Measurements from ENCODE around the gene TMEM161A.
"Not testable (repeated sequence)": the region's sequence is repeated elsewhere in the genome, so short reads cannot be mapped to it uniquely, and the experiment has no call there.

The TMEM161A gene

DNA sequence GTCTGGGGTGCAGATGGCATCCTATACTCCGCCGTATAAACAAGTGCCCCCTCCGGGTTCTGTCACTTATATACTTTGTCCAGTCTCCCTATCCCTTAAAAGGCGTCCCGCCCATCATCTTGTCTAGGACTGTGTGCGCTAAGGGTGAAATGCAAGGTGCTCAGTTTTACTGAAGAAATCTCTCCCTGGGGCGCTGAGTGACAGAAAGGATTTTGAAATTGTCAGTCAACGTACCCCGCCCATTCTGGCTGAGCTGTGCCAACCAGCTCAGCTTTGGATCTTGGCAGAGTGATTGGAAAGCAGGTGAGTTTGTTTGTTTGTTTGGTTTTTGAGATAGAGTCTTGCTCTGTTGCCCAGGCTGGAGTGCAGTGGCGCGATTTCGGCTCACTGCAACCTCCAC lies 4.1 kb upstream of the TMEM161A start:
- Mint-ChIP-seq H3K4me1 (peaks cover 18% of the 10 kb centered on the region), H3K4me3 (no peak overlapping the region), H3K27ac (no peak overlapping the region), H3K36me3 (ENCODE audit: low read depth) (no peaks in the 10 kb centered on the region), H3K9me3 (no peaks in the 10 kb centered on the region), H3K27me3 (ENCODE audit: low read depth, poor library complexity) (peaks cover 31% of the 10 kb centered on the region)
- no peak for TF ChIP-seq CTCF (IDR thresholded peaks at IDR 0.05)
- DNase-seq = no peak

DNA sequence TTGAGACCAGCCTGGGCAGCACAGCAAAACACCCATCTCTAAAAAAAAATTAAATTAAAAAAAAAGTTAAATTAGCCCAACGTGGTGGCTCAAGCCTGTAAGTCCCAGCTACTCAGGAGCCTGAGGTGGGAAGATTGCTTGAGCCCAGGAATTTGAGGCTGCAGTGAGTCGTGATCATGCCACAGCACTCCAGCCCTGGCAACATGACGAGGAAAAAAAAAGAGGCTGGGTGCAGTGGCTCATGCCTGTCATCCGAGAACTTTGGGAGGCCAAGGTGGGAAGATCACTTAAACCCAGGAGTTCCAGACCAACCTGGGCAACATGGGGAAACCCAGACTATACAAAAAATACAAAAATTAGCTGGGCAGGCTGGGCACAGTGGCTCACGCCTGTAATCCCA lies 2.2 kb upstream of the TMEM161A start:
- TF ChIP-seq CTCF (IDR thresholded peaks at IDR 0.05) = no peak
- Mint-ChIP-seq H3K27ac (no peak overlapping the region), H3K4me3 (no peak overlapping the region), H3K27me3 (ENCODE audit: low read depth, poor library complexity) (peaks cover 31% of the 10 kb centered on the region), H3K4me1 (peaks cover 25% of the 10 kb centered on the region), H3K36me3 (ENCODE audit: low read depth) (no peaks in the 10 kb centered on the region), H3K9me3 (no peaks in the 10 kb centered on the region)
- DNase-seq = no peak

- H3K4me3 Mint-ChIP-seq = no peak overlapping the region
Observed at GRCh38 chr19:19139876-19140229, 1.6 kb upstream of the TMEM161A start.

DNA sequence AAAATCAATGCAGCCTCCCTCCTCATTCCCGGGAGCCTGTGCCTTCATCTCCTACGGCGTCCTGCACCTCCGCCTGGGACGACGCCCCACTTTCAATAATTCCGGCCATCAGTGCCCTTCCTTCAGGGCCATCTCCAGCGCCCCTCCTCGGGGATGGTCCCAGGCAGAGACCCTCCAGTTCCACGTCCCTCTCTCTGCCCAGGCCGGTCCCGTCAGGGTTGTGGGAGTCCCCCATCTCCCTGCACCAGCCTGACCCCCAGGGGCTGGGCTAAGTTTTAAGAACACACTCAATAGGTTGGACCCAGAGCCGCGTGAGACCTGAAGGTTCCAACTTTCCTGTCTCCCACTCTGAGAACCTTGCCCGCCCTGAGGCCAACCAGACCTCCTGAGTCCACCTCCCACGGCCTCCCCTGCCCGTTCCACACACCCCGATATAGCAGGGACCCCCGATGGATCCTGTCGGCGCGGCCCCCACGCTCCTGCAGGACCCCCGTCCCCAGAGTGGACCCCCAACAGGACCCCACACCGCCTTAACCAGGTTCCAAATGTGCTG lies 646 bp downstream of the TMEM161A start:
- H3K27ac Mint-ChIP-seq = no peak overlapping the region
- H3K4me1 Mint-ChIP-seq = peaks cover 31% of the 10 kb centered on the region
- no peak for DNase-seq
- TF ChIP-seq CTCF (IDR thresholded peaks at IDR 0.05) = no peak
- peaks cover 5% of the 10 kb centered on the region for H3K9me3 Mint-ChIP-seq
- H3K4me3 Mint-ChIP-seq = peak overlapping the region; percentile 97
- peaks cover 26% of the 10 kb centered on the region for H3K27me3 Mint-ChIP-seq (ENCODE audit: low read depth, poor library complexity)
- peaks cover 14% of the 10 kb centered on the region for H3K36me3 Mint-ChIP-seq (ENCODE audit: low read depth)

More at GRCh38 chr19:19139876-19140229, 1.6 kb upstream of the TMEM161A start:
- Mint-ChIP-seq H3K9me3 (no peaks in the 10 kb centered on the region), H3K27ac (no peak overlapping the region), H3K27me3 (ENCODE audit: low read depth, poor library complexity) (peaks cover 34% of the 10 kb centered on the region), H3K36me3 (ENCODE audit: low read depth) (no peaks in the 10 kb centered on the region), H3K4me1 (peaks cover 31% of the 10 kb centered on the region)
- no peak for TF ChIP-seq CTCF (IDR thresholded peaks at IDR 0.05)
- DNase-seq = no peak

- H3K4me3 Mint-ChIP-seq; H3K27me3 Mint-ChIP-seq (ENCODE audit: low read depth, poor library complexity); H3K27ac Mint-ChIP-seq; DNase-seq: not testable (repeated sequence)
- Mint-ChIP-seq H3K4me1 (peaks cover 27% of the 10 kb centered on the region), H3K36me3 (ENCODE audit: low read depth) (peaks cover 30% of the 10 kb centered on the region), H3K9me3 (peaks cover 15% of the 10 kb centered on the region)
Observed at GRCh38 chr19:19135713-19136112, 2.6 kb downstream of the TMEM161A start.

GRCh38 chr19:19134687-19135158 lies 3.6 kb downstream of the TMEM161A start:
- Mint-ChIP-seq H3K4me1 (peaks cover 27% of the 10 kb centered on the region), H3K9me3 (peaks cover 15% of the 10 kb centered on the region), H3K4me3 (no peak overlapping the region), H3K27me3 (ENCODE audit: low read depth, poor library complexity) (peaks cover 3% of the 10 kb centered on the region), H3K27ac (no peak overlapping the region), H3K36me3 (ENCODE audit: low read depth) (peaks cover 39% of the 10 kb centered on the region)
- peak; percentile 54 for DNase-seq
- no peak for TF ChIP-seq CTCF (IDR thresholded peaks at IDR 0.05)
